ENCODE results near the gene TBCE.

The TBCE gene

DNA sequence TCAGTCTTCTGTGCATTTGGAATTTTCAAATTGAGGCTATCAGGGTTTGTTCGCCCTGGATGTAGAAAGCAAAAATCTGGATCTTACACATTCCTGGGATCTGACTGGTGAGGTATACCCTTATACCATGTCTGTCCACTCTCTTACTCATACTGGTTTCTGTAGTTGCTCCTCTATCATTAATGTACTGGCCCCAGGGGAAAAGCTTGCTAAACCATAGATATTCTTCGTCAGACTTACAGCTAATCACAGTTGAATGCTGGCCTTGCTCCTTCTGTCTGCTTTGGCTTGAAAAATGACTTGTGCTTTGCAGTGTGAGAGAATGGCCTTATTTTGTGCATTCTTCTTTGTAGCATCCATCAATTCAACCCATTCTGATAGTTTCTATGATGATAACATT is 30.5 kb downstream of the TBCE start:
- Histone ChIP-seq H3K4me3 (ENCODE audit: low read length) (no peak overlapping the region), H3K4me2 (ENCODE audit: low read length) (peak overlapping the region; percentile 44), H3K4me1 (ENCODE audit: control insufficient read depth, insufficient read depth, low read length) (peaks cover 5% of the 10 kb centered on the region), H3K36me3 (ENCODE audit: insufficient read depth, low read length) (no peaks in the 10 kb centered on the region), H3K9ac (ENCODE audit: low read depth, low read length) (no peak overlapping the region), H3K27me3 (ENCODE audit: control insufficient read depth, insufficient read depth, low read length) (no peaks in the 10 kb centered on the region), H3K9me3 (replicated peaks; ENCODE audit: low read length) (no peaks in the 10 kb centered on the region)

DNA sequence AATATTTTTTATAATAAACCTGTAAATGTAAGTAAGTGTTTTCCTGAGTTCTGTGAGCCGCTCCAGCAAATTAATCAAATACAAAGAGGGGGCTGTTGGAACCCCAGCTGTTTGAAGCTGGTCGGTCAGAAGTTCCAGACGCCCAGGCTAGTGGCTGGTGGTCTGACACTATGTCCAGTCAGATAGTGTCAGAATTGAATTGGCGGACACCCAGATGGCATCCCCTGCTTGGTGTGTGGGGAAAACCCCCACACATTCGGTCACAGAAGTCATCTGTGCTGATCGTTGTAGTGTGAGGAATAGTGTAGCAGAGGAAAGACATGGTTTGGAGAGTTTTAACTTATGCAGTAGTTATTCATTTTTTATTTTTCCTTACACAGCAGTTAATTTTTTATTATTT is 32.4 kb downstream of the TBCE start:
- H3K9me3 ChIP-seq (replicated peaks; ENCODE audit: low read length), result no peaks in the 10 kb centered on the region
- H3K4me3 ChIP-seq (ENCODE audit: low read length), result no peak overlapping the region
- H3K27me3 ChIP-seq (ENCODE audit: control insufficient read depth, insufficient read depth, low read length), result no peaks in the 10 kb centered on the region
- H3K4me1 ChIP-seq (ENCODE audit: control insufficient read depth, insufficient read depth, low read length), result peaks cover 5% of the 10 kb centered on the region
- no peak overlapping the region for H3K4me2 ChIP-seq (ENCODE audit: low read length)
- H3K9ac ChIP-seq (ENCODE audit: low read depth, low read length), result no peak overlapping the region
- H3K36me3 ChIP-seq (ENCODE audit: insufficient read depth, low read length), result no peaks in the 10 kb centered on the region

DNA sequence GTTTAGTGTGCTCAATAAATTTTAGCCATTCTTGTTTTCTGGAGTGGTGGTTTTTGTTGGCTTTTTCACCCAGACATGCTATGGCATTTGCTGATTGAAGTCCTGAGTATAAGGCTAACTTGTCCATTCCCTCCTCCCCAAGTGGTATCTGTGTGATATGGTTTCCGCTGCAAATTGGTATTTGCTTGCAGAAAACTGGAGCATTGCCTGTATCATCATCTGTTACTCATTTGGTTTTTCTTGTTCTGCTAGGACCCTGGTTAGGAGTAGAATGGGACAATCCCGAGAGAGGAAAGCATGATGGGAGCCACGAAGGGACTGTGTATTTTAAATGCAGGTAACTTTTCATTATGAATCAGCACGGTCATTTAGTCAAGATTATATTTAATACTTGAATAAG is 34.0 kb downstream of the TBCE start:
- Histone ChIP-seq H3K9ac (ENCODE audit: low read depth, low read length) (no peak overlapping the region), H3K9me3 (replicated peaks; ENCODE audit: low read length) (no peaks in the 10 kb centered on the region), H3K4me1 (ENCODE audit: control insufficient read depth, insufficient read depth, low read length) (peaks cover 5% of the 10 kb centered on the region), H3K36me3 (ENCODE audit: insufficient read depth, low read length) (no peaks in the 10 kb centered on the region), H3K4me3 (ENCODE audit: low read length) (no peak overlapping the region), H3K4me2 (ENCODE audit: low read length) (no peak overlapping the region), H3K27me3 (ENCODE audit: control insufficient read depth, insufficient read depth, low read length) (no peaks in the 10 kb centered on the region)

DNA sequence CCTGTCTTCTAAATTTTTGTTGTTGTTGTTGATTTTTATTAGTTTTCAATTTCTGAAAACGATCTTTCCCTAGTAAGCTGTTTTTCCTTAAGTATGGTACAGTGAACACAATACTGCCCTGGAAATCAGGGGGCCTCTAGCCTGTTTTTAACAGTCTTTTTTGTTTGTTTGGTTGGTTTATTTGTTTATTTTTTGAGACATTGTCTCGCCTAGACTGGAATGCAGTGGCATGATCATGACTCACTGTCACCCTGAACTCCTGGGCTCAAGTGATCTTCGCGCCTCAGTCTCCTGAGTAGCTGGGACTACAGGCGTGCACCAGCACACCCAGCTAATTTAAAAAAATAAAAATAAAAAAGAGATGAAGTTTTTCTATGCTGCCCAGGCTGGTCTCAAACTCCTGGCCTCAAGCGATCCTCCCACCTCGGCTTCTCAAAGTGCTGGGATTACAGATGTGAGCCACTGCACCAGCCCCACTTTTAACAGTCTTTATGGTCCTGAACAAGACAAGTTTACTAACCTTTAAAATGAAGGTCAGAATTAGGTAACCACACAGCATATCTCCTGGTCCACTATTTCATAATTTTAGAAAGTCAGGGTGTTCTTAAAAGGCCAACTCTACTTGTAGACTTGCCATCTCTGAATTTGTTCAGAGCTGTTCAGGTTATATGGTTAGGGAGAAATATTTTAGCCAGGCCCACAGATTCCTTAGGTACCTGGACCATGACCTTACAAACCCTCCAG is 35.4 kb downstream of the TBCE start:
- no peak overlapping the region for H3K4me2 ChIP-seq (ENCODE audit: low read length)
- H3K27me3 ChIP-seq (ENCODE audit: control insufficient read depth, insufficient read depth, low read length), result no peaks in the 10 kb centered on the region
- no peak overlapping the region for H3K9ac ChIP-seq (ENCODE audit: low read depth, low read length)
- H3K4me1 ChIP-seq (ENCODE audit: control insufficient read depth, insufficient read depth, low read length), result peaks cover 3% of the 10 kb centered on the region
- no peak overlapping the region for H3K4me3 ChIP-seq (ENCODE audit: low read length)
- no peaks in the 10 kb centered on the region for H3K9me3 ChIP-seq (replicated peaks; ENCODE audit: low read length)
- no peaks in the 10 kb centered on the region for H3K36me3 ChIP-seq (ENCODE audit: insufficient read depth, low read length)

DNA sequence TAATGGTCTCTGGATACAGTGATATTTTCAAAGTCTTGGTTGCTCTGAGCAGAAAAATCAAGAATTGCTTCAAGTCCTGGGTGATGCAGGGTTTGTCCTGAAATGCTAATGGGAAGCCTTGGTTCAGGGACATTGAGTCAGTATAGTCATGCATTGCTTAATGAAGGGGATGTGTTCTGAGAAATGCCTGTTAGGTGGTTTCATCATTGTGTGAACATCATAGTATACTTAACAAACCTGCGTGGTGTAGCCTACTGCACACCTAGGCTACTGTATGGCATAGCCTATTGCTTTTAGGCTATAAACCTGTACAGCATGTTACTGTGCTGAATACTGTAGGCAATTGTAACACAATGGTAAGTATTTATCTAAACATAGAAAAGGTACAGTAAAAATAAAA is 36.4 kb downstream of the TBCE start:
- H3K9ac ChIP-seq (ENCODE audit: low read depth, low read length), result no peak overlapping the region
- H3K4me1 ChIP-seq (ENCODE audit: control insufficient read depth, insufficient read depth, low read length), result peaks cover 3% of the 10 kb centered on the region
- no peak overlapping the region for H3K4me3 ChIP-seq (ENCODE audit: low read length)
- H3K9me3 ChIP-seq (replicated peaks; ENCODE audit: low read length), result no peaks in the 10 kb centered on the region
- no peaks in the 10 kb centered on the region for H3K27me3 ChIP-seq (ENCODE audit: control insufficient read depth, insufficient read depth, low read length)
- H3K4me2 ChIP-seq (ENCODE audit: low read length), result no peak overlapping the region
- H3K36me3 ChIP-seq (ENCODE audit: insufficient read depth, low read length), result no peaks in the 10 kb centered on the region

GRCh38 chr1:235404190-235404589 is 37.0 kb downstream of the TBCE start:
- no peaks in the 10 kb centered on the region for H3K36me3 ChIP-seq (ENCODE audit: insufficient read depth, low read length)
- no peaks in the 10 kb centered on the region for H3K9me3 ChIP-seq (replicated peaks; ENCODE audit: low read length)
- H3K4me3 ChIP-seq (ENCODE audit: low read length), result no peak overlapping the region
- H3K4me1 ChIP-seq (ENCODE audit: control insufficient read depth, insufficient read depth, low read length), result peaks cover 3% of the 10 kb centered on the region
- H3K27me3 ChIP-seq (ENCODE audit: control insufficient read depth, insufficient read depth, low read length), result no peaks in the 10 kb centered on the region
- H3K4me2 ChIP-seq (ENCODE audit: low read length), result no peak overlapping the region
- no peak overlapping the region for H3K9ac ChIP-seq (ENCODE audit: low read depth, low read length)

DNA sequence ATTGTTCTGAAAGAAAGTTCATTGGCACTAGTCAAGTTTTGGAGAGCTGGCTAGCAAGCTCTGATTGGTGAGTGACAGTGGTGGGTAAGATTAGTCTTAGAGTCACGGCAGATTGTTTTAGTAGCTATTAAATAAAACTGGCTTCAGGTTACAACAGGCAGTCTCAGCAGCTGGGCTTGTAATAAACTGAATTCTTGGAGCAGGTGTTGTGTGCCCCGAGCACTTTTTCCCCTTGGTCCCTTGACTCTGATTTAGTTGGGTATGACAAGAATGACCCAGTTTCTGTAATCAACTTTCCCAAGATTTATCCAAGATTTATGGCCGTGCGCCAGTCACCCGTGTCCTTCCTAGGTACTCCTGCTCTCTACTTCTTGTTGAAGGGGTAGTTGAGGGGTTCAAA is 40.2 kb downstream of the TBCE start:
- H3K4me2 ChIP-seq (ENCODE audit: low read length), result no peak overlapping the region
- H3K4me3 ChIP-seq (ENCODE audit: low read length), result no peak overlapping the region
- H3K27me3 ChIP-seq (ENCODE audit: control insufficient read depth, insufficient read depth, low read length), result no peaks in the 10 kb centered on the region
- peaks cover 3% of the 10 kb centered on the region for H3K4me1 ChIP-seq (ENCODE audit: control insufficient read depth, insufficient read depth, low read length)
- no peaks in the 10 kb centered on the region for H3K36me3 ChIP-seq (ENCODE audit: insufficient read depth, low read length)
- no peaks in the 10 kb centered on the region for H3K9me3 ChIP-seq (replicated peaks; ENCODE audit: low read length)
- no peak overlapping the region for H3K9ac ChIP-seq (ENCODE audit: low read depth, low read length)

DNA sequence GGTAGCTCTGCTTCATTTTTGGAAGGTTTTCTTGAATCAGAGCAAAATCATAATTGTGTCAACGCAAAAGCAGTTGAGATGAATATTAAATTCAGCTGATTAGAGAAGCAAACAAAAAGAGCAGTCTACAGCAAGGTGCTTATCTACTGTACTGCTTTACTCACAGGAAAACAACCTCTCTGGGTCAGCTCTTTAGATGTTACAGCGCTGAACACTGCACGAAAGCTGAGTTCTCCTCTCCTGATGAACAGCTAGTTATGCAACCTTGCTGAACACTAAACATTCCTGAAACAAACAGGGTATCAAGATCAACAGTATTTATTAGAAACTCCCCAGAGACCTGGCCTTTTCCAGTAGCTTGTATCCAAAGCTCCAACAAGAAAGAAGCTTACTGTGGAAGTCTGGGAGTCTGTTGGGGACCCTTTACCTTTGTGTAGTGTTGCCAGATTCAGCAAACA is 41.3 kb downstream of the TBCE start:
- H3K4me3 ChIP-seq (ENCODE audit: low read length), result no peak overlapping the region
- no peaks in the 10 kb centered on the region for H3K9me3 ChIP-seq (replicated peaks; ENCODE audit: low read length)
- no peaks in the 10 kb centered on the region for H3K27me3 ChIP-seq (ENCODE audit: control insufficient read depth, insufficient read depth, low read length)
- no peak overlapping the region for H3K9ac ChIP-seq (ENCODE audit: low read depth, low read length)
- no peak overlapping the region for H3K4me2 ChIP-seq (ENCODE audit: low read length)
- no peaks in the 10 kb centered on the region for H3K36me3 ChIP-seq (ENCODE audit: insufficient read depth, low read length)
- peaks cover 3% of the 10 kb centered on the region for H3K4me1 ChIP-seq (ENCODE audit: control insufficient read depth, insufficient read depth, low read length)

DNA sequence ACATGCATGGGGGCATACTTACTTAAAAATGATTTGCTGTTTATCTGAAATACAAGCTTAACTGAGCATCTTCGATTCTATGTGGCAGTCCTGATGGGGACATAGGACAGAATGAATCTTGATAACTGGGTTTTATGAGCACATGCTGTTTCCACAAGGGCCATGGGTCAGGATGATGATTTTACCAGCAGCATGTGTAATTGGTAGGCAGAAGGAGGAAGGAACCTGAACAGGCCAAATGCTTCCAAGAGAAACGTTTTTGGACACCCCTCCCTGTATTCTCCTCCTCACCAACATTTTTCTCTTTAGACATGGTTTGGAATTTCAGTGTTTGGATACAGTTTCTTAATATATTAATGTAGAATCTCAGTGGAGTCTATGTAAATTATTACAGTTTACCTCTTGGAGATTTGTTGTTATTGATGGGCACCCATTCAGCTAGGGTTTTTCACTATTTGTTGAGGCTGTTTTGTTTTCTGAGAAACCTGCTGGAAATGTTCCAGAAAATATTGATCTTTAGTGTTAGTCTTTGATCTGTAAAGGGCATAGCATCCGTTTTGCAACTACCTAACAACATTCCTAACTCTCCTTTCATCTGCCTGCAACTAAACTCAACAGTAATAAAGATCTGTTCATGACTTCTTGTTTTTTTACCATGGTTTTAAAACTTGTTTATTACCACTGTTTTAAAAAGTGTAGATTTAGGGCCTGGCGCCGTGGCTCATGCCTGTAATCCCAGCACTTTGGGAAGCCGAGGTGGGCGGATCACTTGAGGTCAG is 42.0 kb downstream of the TBCE start:
- Histone ChIP-seq H3K9ac (ENCODE audit: low read depth, low read length) (no peak overlapping the region), H3K4me2 (ENCODE audit: low read length) (no peak overlapping the region), H3K36me3 (ENCODE audit: insufficient read depth, low read length) (no peaks in the 10 kb centered on the region), H3K9me3 (replicated peaks; ENCODE audit: low read length) (no peaks in the 10 kb centered on the region), H3K4me3 (ENCODE audit: low read length) (no peak overlapping the region), H3K27me3 (ENCODE audit: control insufficient read depth, insufficient read depth, low read length) (no peaks in the 10 kb centered on the region), H3K4me1 (ENCODE audit: control insufficient read depth, insufficient read depth, low read length) (peaks cover 3% of the 10 kb centered on the region)

DNA sequence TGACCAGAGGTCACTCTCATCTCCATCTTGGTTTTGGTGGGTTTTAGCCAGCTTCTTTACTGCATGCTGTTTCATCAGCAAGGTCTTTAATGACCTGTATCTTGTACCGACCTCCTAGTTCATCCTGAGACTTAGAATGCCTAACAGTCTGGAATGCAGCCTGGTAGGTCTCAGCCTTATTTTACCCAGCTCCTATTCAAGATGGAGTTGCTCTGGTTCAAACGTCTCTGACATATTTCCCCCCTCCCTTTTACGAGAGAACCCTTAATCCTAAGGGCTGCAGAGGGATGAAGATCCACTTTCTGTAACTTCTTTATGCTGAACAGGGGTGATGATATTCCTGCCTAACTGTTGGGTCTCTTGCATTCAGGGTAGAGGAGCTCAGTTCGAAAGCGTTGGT is 43.2 kb downstream of the TBCE start:
- Histone ChIP-seq H3K27me3 (ENCODE audit: control insufficient read depth, insufficient read depth, low read length) (no peaks in the 10 kb centered on the region), H3K9ac (ENCODE audit: low read depth, low read length) (no peak overlapping the region), H3K9me3 (replicated peaks; ENCODE audit: low read length) (no peaks in the 10 kb centered on the region), H3K4me3 (ENCODE audit: low read length) (no peak overlapping the region), H3K4me2 (ENCODE audit: low read length) (no peak overlapping the region), H3K36me3 (ENCODE audit: insufficient read depth, low read length) (peaks cover under 1% of the 10 kb centered on the region), H3K4me1 (ENCODE audit: control insufficient read depth, insufficient read depth, low read length) (peaks cover 3% of the 10 kb centered on the region)

DNA sequence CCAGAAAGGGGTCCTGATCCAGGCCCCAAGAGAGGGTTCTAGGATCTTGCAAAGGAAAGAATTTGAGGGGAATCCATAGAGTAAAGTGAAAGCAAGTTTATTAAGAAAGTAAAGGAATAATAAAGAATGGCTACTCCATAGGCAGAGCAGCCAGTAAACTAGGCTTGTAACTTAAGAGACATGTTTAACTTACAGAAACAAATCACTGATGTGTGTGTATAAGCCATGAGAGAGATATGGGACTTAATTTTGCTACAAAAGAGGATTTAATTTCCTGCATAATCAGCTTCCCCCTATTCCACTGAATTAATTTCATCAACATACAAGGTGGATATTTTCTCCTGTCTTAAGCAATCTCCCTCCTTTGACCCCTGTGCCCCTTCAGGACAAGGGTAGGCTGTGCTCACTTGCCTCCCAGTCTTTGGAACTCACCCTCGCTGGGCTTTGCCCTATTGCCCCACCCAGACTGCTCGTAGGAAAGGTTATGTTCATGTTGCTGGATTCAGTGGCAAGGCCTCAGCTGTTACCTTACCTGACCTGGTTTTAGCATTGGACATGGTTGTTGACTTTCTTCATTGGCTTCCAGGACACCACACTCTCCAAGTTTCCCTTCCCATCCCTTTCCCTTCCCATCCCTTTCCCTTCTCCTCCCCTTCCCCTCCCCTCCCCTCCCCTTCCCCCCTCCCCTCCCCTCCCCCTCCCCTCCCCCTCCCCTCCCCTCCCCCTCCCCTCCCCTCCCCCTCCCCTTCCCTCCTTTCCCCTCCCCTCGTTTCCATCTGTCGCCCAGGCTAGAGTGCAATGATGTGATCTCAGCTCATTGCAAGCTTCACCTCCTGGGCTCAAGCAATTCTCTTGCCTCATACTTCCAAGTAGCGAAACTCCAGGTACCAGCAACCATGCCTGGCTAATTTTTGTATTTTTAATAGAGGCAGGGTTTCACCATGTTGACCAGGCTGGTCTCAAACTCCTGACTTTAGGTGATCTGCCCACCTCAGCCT is 44.6 kb downstream of the TBCE start:
- H3K9me3 ChIP-seq (replicated peaks; ENCODE audit: low read length), result no peaks in the 10 kb centered on the region
- H3K9ac ChIP-seq (ENCODE audit: low read depth, low read length), result no peak overlapping the region
- H3K36me3 ChIP-seq (ENCODE audit: insufficient read depth, low read length), result peaks cover 5% of the 10 kb centered on the region
- no peak overlapping the region for H3K4me3 ChIP-seq (ENCODE audit: low read length)
- peaks cover 6% of the 10 kb centered on the region for H3K4me1 ChIP-seq (ENCODE audit: control insufficient read depth, insufficient read depth, low read length)
- no peak overlapping the region for H3K4me2 ChIP-seq (ENCODE audit: low read length)
- no peaks in the 10 kb centered on the region for H3K27me3 ChIP-seq (ENCODE audit: control insufficient read depth, insufficient read depth, low read length)

Data from skeletal muscle satellite cell (primary cell).